GM19455 (cell line): ENCODE measurements around the gene PTX3.

Source experiments
- ATAC-seq: cut with Tn5 transposase; IDR thresholded peaks from one replicate; pipeline ENCODE4 v1.9.1; 2021; ENCODE audit not compliant: unreplicated experiment

PTX3 gene

DNA sequence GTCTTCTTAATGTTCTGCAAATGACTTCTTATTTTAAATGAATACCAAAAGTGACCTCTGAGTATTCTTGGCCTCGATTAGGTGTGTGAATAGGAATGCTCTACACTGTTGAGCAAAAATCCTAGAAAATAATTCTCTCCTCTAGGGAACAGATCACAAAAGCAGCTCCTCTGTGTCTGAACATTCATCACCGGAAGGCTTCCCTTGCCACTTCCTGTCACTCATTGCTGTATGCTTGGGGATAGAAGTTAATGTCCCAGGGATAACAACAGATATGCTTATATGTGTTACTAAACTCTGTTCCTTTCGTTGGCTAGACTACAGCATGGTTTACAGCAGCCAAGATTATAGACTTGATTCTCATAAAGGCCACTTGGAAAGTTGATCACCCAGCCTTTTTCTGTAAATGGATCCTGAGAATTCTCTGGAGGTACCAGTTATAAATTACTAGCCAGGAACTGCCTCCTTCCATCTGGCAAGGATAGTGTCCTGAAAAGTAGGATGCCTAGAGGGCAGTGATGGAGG, 16.0 kb upstream of the PTX3 start:
- no peak for ATAC-seq

DNA sequence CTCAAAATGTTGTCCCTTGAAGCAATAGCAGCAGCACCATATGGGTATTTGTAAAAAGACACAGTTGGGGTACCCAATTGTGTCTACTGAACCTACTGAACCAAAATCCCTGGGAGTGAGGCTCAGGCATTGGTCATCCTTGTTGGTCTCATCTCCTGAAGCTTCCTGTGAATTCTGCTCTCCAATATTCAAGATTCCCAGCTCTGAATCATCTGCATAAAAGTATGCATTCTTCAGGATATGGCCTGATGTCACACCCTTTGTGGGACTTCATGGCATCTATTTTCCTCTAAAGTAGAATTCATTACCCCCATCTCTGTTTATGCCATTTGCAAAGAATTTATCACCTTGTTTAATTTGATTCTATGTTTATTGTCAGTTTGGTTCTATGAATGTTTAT, 13.3 kb upstream of the PTX3 start:
- ATAC-seq: no peak

DNA sequence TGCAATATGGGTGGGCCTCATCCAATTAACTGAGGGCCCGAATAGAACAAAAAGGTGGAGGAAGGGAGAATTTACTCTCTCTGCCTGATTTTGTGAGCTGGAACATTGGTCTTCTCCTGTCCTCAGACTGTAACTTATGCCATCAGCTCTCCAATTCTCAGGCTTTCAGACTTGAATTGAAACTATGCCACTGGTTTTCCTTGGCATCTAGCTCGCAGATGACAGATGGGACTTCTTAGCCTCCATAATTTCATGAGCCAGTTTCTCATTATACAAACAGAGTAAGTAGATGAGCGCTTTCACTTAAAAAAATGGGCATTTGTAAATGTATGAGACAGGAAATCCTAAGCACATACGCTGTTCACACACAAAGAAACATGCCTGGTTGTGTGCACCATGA, 8.7 kb upstream of the PTX3 start:
- no peak for ATAC-seq

DNA sequence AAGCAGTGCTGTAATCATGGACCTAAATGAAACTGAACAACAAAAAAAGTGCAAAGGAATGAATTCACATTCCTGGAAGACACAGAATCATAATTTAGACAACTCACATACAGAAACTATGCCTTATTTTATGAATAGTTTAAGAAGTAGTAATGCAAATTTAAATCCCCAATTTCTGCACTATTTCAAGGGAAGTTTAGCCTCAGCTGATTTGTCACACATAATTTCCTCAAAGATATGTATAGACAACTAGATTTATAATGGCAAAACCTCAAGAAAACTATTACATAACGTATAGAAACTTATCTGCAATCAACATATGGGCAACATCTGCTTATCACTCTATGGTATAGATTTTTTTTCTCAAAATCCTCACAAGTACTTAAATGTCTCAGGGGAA, 7.8 kb upstream of the PTX3 start:
- ATAC-seq: no peak

DNA sequence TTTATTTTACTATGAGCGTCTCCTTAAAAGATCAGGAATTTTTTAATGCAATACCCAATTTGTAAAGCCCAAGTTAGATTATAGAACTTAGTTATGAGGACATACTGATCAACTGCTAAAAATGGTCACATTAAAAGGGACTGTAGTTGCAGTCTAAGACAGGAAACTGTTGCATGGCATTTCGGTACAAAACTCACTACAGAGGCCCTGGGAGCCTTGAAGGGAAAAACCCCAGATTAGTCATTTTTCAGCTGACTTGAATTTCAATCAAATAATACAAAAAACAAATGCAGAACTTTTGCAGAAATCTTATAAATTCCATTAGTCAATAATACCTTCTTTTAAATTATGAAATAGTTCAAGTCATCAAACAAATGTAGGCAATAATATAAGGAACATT, 6.9 kb upstream of the PTX3 start:
- ATAC-seq: no peak

DNA sequence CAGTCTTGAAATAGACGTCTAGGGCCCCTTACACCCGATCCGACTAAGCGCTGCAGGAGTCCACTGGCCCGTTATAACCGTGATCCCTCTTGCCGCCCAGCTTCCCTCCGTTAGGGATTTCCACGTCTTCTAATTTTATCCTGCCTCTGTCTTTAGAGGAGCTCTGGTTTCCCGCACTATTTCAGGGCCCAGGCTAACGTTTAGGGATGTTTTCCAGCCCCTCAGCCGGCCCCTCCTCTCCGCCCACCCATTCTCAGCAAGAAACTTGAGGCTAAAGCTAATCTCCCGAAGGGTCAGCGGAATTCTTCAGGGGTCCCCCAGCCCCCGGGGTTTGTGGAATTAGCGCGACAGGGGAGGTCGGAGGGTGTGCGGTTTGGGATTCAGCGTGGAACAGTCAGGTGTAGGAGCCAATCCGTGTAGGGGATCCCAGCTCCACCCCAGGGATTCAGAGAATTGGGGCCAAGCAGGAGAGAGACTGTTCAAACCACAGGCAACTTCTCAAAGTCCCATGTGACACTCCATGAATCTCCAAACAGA, 1.6 kb downstream of the PTX3 start:
- ATAC-seq: no peak

DNA sequence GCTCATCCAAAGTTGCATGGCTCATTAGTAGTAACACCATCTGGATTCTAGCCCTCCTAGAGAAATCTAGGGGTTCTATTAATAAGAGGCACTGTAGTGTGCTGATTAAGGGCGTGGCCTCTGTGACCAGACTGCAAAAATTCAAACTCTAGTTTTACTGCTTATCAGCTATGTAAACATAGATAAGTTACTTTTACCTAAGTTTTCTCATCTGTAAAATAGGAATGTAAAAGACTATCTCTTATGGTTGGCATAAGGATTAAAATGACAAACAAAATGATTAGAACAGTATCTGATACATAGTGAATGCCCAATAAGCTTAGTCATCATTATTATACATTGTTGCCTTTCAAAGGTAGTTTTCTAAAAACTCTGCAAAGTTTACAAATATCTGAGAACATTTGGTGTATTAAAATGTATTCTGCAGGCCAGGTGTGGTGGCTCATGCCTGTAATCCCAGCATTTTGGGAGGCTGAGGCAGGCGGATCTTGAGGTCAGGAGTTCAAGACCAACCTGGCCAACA, 4.5 kb downstream of the PTX3 start:
- no peak for ATAC-seq

DNA sequence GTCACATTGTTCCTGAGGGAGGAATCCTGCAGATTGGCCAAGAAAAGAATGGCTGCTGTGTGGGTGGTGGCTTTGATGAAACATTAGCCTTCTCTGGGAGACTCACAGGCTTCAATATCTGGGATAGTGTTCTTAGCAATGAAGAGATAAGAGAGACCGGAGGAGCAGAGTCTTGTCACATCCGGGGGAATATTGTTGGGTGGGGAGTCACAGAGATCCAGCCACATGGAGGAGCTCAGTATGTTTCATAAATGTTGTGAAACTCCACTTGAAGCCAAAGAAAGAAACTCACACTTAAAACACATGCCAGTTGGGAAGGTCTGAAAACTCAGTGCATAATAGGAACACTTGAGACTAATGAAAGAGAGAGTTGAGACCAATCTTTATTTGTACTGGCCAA, 6.1 kb downstream of the PTX3 start:
- ATAC-seq: no peak

DNA sequence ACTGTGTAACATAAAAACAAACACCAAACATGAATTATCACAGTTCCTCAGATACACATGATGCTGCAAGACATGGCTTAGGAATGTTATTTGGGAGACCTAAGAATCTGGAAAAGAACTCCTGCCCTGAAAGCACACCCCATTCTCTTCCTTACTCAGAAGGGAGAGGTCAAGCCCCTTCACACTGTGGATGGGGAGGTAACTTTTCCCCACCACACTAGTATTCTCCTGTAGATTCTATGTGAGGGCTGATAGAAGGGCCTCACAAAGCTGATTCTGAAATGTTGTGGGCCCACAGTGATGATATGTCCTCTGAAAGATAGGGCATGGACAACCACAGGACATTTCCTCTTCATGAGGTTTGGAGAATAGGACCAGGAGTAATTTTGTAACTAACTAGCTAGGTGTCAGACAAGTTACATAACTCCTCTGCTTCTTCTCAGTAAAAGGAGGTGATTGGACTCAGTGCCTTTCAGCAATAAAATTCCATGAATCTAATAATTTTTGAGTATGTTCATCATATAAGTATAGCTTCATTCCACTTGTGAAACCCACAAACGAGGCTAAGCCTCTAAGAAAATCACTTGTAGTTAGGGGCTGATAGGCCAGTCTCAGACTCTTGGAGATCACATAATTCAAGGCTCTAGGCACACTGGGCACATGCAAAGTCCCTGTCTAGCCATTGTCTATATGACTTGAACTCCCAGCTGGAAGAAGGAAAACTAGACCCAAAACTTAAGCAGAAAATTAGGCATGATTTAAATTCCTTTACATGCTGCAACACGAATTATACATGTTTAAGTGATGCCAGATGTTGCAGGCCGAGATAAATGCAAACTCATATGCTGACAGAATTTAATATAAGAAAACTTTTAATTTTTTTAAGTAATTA, 7.5 kb downstream of the PTX3 start:
- no peak for ATAC-seq

DNA sequence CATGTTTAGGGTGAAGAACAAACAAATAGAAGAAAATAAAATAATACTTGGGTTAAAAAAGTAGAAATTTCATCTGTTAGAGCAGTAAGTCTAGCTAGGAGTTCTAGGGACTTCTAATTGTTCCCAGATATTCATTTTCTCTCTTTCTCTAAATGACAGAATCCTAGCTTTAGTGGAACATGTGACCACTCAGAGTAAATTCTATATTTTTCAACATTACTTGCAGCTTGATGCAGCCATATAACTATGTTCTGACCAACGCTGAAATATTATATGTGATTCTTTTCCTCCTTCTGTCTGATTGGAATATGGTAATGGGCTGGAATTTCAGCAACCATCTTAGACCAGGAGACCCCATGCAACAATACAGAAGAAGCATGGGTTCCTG, 8.1 kb downstream of the PTX3 start:
- no peak for ATAC-seq

DNA sequence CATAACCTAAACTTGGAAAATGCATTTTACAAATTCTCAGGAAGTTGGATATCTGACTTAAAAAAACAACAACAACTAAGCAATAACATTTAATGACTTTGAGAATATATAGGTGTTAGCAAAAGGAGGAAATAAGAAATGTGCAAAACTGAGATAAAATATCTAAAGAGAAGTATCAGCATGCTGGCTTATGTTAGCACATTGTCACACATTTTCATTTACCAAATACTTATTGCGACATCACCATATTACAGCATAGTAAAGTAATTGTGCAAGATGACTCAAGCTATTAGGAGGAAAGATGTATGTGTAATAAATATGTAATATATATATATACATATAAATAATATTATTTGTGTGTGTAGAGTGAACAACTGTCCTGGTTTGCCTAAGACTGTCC, 9.2 kb downstream of the PTX3 start:
- no peak for ATAC-seq

DNA sequence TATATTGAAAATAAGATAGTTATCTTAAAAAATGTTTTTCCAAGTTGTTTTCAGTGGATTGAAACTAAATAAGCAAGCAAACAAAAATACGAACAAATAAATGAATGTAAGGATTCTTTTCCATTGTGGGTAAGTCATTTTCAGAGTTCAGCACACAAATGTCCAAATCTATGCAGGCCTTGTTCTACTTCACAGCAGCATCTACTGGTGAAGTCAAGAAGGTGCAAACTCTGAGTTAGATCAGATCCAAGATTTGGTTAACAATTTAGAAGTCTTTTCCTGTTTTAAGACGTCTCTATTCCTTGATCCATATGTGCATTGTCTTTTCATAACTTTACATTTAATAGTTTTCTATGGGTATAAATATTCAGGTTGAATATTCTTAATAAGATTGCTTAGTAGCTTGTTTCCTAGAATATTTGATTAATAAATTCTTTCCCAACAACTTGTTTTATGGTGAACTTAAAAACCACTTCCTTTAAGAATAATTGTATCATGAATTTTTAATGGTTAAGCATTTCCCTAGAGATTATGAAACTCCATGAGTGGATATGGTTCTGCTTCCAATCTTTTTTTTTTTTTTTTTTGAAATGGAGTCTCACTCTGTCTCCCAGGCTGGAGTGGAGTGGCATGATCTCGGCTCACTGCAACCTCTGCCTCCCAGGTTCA, 10.5 kb downstream of the PTX3 start:
- ATAC-seq: no peak

DNA sequence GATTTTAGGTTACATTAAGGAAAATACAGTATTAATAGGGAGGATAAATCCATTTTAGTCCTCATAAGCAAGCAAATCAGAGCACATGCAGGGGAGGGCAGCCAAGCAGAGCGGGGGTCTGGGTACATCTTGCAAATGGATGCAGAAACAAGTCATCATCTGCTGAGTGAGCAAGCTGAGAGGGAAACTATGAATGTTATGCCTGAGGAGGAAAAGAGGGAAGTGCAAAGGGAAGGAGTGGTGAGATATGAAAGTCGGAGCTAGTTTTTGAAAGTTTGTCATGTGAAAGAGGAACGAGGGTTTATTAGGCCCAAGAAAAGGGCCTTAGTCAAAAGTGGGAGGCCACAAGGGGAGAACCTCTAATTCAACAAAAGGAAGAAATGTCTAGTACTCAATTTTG, 15.4 kb downstream of the PTX3 start:
- no peak for ATAC-seq

DNA sequence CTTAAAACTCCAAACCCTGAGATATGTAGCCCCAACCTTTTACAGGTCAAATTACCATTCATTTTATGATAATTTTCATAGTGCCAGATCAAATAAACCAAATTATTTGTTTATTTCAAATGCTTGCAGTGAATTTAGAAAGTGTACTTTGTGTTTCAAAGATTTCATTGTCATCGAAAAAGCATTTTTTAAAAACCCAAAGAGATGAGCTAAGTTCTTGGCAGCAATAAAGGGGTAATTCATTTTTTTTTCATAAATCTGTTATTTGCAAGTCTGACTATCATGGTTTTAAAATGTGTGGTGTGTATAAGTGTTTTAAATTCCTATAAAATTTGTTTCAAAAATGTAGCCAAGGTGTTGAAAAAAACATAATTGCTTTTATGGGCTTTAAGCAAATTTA, 17.2 kb downstream of the PTX3 start:
- no peak for ATAC-seq

DNA sequence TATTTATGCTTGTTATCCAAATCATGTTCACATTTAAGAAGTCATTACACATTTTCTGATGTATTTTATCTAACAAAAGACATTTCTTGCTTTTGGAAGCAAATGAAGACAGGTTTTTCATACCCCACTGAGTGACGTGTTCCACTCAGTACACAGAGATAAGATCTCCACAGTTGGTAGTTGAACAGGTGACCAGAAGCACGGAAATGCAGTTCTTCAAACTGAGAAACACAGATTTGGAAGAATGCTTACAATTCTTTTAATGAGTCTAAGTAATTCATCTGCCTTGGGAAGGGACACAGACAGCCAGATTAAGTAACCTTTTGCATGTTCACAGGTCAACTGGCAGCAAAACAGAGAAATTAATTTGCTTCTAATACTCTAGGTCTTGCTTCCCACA, 23.1 kb downstream of the PTX3 start:
- ATAC-seq: no peak

DNA sequence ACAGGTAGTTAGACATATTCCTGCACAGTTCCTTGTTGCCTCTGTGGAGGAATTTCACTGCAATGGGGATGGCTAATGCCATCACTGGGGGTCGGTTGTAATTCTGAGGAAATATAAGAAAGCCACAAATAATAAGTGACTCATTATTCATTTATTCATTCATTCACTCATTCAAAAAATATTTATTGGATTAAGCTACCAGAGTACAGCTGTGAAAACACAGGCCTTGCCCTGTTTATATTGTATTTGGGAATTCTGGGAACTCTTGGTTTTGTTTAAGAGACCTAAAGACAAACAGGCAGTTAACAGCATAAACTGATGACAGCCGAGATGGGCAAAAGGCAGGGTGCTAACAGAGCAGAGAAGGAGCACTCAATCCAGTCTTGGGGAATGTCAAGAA, 23.6 kb downstream of the PTX3 start:
- ATAC-seq: no peak

DNA sequence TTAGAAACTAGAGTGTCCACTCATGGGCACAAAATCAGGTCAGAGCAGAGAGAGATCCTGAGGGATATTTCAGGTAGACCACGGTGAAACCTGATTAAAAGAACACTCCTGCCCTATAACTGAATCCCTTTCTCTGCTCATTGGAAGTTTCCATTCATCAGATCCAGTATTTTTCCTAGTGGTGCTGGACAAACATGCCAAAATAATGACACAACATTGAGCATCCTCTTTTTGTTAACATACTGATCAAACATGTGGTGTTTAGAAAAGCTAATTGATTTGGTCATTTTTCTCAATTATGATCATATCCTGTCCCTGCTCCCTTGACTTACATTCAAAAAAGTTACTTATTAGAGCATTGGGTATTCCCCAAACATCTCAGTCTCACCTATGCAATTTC, 27.2 kb downstream of the PTX3 start:
- no peak for ATAC-seq

DNA sequence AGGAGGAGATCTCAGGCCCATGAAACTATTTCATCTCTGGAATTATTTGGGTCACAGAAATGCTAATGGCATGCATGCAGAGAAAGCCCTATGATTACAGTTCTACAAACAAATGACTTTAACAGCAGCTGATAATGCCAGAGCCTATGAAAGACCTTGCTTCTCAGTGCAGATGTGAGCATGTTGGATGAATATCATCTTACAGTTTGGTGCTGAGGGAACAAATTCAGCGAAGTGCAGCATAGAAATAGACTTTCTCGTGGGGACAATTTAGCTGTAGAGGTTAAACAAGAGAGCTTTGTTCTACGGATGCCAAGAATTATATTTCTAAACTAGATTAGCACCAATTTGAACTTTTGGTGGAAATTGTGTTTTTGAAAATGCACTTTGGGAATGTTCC, 27.7 kb downstream of the PTX3 start:
- ATAC-seq: no peak

DNA sequence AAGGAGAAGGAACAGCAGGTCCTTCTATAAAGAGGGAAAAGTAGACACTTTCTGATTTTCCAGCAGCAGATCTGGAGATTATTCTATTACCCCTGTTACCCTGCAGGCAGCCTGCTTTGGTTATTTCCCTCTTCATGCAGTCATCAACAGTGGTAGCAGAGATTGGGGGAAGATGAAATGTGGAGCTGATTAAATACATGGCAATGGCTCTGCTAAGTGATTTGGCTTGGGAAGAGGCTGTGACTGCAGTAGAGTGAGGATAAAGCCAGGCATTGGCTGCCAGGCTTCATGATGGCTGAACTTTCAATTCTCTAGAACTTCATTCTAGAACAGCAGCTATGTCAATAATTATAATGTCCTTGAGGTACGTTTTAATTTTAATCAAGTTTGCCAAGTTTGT, 29.1 kb downstream of the PTX3 start:
- no peak for ATAC-seq

DNA sequence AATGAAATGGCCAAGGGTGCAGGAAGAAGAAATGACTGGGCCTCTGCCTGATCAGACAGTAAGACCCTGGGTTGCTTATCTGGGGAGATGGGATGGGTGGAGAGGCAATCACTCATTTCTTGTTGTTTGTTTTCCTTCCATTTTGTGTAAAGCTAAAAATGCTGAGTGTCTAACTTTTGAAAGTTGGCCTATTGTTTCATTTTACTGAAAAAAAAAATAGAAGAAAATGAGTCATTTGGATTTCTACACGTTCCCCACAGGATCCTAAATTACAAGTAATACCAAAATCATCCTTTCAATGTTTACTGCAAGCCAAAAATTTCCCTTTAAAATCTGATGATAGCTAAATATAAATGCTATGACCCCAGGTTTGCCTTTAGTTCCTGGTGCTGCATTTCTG, 30.6 kb downstream of the PTX3 start:
- no peak for ATAC-seq

DNA sequence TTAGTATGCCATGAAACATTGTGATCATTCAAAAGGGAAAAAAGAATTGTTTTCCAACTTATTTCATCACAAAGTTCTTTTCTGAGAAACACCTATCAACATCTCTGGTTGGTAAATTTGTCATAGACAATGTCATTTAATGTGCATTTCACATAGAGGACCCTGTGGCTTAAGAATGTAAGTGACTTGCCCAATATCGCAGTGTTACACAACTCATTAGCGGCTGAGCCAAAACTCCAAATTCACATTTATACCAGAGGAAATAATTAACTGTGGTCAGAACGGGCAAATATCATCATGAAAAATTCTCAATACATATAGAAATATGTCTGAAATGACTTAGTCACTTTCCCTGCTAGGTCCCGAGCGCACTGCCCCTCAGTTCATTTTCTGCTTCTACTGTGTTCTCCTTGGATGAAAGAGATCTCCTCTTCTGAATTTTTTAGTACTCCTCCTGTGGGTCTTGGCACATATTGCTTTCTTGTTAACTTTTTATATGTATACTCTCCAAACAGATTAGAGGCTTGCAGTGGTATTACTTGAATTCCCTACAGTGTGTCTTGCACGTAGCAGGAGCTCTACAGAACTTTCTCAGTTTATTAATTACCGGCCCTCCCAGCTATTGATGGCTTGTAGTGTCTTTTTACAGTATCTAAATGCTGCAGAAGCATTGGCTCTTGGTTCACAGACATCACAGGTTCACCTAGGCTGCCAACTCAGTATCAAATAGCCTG, 33.1 kb downstream of the PTX3 start:
- no peak for ATAC-seq
